ENCODE measurements around the gene SLC22A13.
"Not testable (repeated sequence)": the region's sequence is repeated elsewhere in the genome, so short reads cannot be mapped to it uniquely, and the experiment has no call there.

The SLC22A13 gene

DNA sequence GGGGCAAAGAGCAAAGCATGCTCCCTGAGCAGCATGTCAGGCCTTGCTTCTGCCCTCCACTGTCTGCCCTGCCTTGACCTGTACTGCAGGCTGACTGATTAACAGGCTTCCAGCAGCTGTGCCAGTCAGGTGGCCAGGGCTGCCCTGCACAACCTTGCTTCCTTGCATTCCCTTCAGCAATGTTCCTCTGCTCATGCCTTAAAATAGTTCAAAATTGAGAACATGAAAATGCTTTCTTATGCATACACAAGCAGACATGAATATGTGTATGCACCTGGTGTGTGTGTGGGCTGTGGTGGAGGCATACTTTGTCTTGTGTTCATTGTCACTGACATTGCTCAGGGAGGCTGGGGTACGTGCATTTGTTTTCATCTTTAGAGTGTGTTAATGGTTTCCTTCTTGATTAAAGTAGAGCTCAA is 1.2 kb upstream of the SLC22A13 start:
- no peak for DNase-seq (ENCODE audit: low read depth)

DNA sequence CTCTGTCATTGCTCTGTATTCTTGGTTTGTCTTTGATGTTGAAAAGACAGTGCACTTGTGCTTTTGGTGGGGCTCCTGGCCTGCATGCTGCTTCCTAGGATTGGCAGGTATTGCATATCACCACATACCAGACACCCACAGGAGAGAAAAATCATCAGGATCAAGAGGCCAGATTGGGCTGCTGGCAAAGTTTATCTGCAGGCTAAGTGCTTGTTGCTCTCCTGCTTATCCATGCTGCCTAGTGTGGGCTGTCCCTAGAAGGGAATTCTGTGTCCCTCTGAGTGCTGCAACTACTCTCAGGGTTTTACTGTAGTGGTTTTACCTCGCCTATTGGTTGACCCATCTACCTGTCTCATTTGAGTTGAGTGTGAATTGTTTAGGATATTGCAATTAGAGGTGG is 833 bp upstream of the SLC22A13 start:
- no peak for DNase-seq (ENCODE audit: low read depth)

DNA sequence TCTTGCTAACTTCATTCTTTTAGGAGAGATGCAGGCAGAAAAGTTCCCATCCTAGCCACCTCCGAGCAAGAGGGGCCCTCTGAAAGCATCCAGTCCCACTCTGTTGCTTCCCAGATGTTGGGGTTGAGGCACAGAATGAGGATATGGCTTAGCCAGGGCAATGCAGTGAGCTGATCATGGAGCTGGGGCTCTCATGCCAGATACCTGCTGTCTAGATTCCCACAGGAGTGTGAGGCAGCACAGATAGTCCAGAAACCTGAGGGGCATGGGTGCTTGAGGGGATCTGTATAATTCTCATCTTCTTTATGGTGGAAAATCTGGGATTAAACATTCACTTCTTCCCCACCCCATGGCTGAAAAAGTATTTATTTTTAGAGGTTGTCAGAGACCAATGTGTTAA is 1.2 kb downstream of the SLC22A13 start:
- DNase-seq (ENCODE audit: low read depth) = no peak

DNA sequence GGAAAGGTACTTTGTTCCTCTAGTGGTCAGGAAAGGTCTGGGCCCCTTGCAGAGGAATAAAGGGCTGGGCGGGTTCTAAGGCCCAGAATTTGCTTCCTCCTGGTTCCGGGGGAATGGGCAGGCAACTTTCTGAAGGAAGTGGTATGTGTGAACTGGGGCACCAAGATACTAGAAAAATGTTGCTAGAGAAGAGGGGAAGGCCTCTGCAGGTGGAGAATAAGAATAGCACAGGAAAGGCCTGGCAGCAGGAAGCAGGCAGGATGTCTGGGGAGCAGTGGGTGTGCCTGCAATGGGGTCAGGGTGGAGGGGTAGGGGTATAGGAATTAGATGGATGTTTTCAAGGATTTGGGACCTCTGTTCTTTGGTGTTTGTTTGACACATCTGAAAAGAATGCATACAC is 2.0 kb downstream of the SLC22A13 start:
- no peak for DNase-seq (ENCODE audit: low read depth)

DNA sequence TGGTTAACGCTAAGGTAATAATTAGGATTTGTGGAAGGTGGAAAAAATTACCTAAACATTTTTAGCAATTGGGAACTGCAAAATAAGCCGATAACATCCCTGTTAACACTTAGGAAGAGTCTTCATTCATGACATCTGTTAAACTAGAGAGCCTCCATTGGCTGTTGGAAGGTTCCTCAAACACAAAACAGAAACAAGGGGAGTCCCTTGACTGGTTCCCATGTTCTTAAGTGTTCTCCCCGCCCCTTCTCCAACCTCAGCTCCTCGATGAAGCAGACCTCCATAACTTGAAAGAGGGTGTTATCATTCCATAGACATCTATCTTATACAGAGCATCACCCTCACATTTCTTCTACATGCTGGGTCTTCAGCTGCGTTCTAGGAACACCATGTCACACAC is 2.5 kb downstream of the SLC22A13 start:
- no peak for DNase-seq (ENCODE audit: low read depth)

DNA sequence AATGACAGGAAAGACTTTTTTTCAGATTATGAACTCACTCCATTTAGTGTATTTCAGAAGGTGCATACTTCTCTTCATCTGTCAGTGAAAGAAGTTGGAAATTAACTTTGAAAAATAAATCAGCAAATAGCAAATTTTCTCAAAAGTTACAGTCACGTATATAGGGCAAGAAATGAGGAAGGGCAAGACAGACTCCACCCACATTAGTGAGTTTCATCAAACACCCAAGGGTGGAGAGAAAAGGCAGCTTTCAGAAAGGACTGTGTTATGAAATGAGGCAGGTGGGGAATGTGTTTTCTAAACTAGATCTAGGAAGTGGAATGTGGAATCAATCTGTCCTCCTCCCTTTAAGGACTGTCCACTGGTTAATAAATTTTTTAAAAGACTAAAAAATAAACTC is 2.9 kb downstream of the SLC22A13 start:
- DNase-seq (ENCODE audit: low read depth) = no peak

DNA sequence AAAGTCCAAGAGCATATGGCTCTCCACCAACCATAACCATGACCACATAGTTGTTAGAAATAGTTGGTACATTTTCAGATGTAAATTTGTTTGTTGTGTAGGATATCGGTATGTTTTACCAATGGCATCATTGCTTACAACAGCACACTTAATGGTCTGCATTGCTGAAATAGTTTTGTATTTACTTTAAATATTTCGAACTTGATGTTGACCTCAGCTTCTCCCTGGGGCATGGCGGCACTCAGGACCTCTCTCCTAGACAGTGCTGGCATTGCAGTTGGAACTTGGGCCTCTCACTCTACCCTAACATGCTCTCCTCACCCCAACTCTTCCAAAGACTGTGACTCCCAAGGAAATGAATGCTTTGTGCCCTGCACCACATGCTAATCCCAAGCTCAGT is 5.0 kb downstream of the SLC22A13 start:
- no peak for DNase-seq (ENCODE audit: low read depth)

DNA sequence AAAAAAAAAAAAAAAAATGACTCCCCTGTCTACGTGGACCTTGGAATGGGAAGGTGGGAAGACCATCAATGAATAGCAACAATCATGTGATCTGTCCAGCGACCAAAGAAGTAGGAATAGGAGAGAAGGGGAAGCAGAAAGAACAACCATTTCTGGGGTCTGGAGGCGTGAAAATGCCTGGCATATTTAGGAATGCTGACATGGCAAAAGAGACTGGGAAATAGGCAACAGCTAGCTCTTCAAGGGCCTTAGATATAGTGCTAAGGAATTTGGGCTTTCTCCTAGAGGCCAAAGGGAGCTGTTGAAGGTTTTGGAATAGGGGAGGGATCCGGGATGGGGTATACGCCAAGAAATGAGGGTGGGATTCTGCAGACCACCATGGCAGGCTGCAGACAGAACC is 5.9 kb downstream of the SLC22A13 start:
- no peak for DNase-seq (ENCODE audit: low read depth)

DNA sequence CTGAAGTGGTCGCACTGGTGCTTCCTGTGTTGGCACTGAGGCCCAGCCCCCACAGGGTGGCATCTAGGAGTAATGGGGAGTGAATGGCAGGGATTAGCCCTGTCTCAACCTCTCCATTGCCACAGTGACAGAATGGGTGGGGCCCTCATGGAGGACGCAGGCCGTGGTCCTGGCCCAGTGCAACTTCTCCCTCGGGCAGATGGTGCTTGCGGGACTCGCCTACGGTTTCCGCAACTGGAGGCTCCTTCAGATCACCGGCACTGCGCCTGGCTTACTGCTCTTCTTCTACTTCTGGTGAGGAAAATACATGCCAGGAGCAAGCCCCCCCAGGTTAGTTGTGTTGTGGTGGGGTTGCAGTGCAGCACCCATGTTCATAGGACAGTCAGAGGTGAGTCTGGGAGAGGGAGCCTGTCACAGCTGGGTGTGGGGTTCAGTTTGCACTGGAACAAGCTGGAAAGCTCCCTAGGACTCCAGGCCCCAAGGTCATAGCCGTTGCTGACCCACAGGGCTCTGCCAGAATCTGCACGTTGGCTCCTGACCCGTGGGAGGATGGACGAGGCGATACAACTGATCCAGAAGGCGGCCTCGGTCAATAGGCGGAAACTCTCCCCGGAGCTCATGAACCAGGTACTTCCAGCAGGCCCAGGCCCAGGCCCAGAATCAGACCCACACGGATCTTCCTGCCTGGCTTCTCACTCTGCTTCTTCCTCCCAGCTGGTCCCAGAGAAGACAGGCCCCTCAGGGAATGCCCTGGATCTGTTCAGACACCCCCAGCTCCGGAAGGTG is 9.4 kb downstream of the SLC22A13 start:
- DNase-seq (ENCODE audit: low read depth) = no peak

DNA sequence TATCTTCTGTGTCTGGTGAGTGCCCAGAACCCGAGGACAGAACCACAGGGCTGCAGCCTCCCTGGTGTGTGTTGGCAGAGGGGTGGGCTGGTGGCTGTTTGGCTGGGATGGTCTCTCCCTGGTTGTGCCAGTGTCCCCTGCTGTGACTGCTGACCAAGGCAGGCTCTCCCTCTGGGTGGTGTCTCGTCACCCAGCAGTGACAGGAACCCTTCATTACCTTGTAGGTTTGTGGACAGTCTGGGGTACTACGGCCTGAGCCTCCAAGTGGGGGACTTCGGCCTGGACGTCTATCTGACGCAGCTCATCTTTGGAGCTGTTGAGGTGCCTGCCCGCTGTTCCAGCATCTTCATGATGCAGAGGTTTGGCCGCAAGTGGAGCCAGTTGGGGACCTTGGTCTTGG is 10.0 kb downstream of the SLC22A13 start:
- no peak for DNase-seq (ENCODE audit: low read depth)

DNA sequence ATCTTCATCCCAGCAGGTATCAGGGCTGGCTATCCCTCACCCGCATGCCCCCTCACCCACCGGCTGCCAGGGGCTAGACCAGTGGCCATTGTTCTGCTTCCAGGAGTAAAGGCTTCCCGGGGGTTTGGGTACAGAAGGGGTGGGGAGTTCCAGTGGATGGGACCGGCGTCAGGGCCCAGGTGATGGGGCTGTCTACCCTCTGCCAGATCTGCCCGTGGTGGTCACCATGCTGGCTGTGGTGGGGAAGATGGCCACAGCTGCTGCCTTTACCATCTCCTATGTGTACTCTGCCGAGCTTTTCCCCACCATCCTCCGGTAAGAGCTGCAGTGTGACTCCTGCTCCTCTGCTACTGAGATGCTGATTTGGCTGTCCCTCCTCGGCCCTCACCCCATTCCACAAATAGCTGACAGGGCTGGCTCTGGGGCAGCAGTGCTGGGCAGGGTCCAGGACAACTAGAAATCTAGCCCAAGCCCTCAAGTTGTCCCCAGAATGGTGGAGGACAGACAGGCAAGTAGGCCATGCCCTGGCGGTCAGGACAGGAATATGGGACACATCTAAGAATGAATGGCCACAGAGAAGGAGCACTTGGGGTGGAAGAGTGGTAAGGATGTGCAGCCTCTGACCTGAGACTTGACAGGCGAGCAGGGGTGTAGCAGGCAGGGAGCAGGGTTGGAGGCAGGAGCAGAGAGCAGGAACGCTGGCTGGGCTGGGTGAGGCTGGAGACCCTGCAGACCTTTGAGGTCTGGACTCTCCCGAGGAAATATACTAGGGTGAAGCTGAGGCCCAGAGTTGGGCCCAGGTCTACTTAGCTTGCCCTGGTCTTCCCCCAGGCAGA is 10.7 kb downstream of the SLC22A13 start:
- no peak for DNase-seq (ENCODE audit: low read depth)

DNA sequence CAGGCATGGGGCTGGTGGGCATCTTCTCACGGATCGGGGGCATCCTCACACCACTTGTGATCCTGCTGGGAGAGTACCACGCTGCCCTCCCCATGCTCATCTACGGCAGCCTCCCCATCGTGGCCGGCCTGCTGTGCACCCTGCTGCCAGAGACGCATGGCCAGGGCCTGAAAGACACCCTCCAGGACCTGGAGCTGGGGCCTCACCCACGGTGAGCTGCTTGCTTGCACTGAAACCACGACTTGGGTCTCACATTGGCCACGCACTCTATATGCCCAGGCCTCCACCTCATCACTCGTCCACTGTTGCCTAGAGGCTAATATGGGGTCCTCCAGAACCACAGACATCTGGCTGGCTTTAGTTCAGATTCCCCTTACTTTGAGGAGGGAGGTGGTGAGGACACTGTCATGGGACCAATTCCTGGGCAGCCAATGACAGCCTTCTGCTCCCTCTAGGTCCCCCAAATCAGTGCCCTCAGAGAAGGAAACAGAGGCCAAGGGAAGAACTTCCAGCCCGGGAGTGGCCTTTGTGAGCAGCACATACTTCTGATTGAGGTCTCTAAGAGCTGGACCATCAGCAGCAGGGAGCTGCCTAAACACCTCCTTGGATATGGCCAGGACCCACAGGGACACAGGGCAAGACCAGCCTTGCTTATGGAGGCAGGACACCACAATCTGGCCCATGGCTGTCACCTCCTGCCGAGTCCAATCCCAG is 11.5 kb downstream of the SLC22A13 start:
- DNase-seq (ENCODE audit: low read depth) = no peak

DNA sequence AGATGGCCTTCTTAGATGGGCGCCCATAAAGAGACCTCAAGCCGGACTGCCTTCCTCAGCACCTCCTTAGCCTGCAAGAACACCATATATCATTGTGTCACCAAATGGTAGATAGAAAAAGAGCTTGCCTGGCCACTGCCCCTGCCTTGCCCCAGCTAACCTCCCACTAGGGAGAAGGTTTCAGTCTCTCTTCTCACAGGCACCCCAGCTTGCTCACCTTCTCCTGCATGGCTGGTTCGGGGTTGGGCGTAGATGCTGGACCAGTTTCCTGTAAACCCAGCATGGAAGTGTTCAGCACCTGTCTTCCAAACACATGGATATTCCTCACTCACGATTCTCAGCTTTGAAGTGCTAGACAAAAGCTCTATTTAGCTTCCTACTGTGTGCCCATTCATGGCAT is 13.2 kb downstream of the SLC22A13 start:
- DNase-seq (ENCODE audit: low read depth) = no peak

DNA sequence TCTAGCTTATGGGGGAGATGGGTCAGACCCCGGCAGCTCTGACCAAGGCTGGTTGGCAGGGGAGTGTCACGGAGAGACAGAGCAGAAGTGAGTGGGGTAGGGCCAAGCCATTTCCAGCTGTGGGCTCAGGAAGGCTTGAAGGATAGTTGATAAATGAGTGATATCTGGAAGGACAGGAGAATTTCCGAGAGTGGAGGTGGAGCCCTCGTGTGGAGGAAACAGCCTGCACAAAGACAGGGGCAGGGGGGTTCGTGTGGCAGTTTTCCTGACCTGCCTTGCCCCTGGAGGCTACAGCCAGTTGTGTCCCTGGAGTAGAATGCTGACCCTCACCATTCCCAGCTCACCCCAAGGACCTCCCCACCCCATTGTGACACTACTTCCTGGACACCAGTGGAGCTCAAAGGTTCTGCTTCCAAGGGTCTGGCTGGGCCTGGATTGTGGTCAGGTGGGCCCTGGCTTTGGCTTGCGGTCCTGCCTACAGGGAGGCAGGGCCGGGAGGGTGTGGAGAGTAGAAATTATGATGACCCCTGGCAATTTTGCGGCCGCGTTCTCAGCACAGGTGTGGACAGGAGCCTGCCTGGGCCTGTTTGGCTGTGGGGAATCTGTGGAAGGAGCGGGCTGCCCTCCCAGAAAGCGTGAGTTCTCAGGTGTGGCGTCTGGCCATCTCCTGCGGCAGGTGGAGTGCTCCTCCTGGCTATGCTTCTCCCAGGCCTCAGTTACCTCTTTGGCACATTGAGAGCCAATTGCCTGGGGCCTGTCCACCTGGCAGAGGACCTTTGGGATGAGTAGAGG is 16.5 kb downstream of the SLC22A13 start, which contains the start of gene SLC22A14:
Gene SLC22A14, plus strand, starts transcription at position 400 of the 792 bp plus-strand sequence. CDS start 23,733 bp downstream, outside the sequence.
- DNase-seq (ENCODE audit: low read depth) = no peak

DNA sequence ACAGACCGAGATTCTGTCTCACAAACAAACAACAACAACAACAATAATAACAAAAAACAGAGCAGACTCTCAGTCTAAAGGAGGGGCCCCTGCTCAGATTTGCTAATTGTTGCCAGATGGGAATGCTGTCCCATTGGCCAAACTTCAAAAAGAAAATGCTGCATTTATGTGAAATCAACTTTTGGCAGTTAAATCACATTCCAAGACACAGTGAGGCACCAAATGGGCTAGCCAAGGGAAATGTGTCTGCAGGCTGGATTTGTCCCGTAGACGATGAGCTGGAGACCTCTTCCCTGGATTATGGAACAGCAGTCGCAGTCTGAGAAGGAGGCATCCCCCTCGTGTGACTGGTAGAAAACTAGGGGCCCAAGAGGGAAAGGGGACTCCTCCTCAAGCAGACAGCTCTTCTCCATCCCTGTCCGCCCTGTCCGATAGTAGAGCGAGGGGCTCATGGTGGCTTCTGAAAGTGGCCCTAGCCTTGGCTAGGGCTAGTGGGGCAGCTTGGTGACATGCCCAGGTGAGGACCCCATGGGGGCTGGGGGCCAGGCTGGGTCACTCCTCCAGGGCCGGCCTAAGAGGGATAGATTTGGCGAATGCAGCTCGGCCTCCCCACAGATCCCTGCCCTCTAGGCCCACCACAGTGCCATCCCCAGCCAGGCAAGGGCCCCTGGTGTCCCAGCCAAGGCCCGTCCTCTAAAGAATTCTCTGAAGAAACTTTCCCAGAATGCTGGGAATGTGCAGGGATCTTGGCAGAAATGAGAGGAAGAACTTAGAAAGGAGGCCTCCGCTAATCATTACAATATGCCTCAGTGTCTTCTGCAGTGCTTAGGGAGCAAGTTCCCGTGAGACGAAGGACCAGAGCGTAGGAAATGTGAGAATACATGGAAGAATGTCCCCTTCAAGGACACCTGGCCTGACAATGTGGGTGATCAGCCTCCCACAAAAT is 18.5 kb downstream of the SLC22A13 start:
- DNase-seq (ENCODE audit: low read depth) = peak; percentile 15

DNA sequence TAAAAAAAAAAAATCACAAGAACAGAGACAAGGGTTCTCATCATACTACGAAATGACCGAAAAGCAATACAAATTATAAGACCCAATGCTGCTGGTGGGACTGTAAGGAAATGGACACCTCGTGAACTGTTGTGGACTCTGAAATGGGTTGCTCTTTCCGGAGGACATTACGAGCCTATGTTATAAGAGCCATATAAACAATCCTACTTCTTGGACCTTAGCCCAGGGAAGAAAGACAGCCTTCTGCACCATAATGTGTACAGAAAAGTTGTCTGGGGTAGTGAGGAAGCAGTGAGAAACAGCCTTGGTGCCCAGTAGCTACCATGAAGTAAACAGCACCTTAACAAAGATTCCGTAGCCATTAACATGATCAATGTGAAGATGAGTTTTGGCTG is 19.1 kb downstream of the SLC22A13 start:
- no peak for DNase-seq (ENCODE audit: low read depth)

DNA sequence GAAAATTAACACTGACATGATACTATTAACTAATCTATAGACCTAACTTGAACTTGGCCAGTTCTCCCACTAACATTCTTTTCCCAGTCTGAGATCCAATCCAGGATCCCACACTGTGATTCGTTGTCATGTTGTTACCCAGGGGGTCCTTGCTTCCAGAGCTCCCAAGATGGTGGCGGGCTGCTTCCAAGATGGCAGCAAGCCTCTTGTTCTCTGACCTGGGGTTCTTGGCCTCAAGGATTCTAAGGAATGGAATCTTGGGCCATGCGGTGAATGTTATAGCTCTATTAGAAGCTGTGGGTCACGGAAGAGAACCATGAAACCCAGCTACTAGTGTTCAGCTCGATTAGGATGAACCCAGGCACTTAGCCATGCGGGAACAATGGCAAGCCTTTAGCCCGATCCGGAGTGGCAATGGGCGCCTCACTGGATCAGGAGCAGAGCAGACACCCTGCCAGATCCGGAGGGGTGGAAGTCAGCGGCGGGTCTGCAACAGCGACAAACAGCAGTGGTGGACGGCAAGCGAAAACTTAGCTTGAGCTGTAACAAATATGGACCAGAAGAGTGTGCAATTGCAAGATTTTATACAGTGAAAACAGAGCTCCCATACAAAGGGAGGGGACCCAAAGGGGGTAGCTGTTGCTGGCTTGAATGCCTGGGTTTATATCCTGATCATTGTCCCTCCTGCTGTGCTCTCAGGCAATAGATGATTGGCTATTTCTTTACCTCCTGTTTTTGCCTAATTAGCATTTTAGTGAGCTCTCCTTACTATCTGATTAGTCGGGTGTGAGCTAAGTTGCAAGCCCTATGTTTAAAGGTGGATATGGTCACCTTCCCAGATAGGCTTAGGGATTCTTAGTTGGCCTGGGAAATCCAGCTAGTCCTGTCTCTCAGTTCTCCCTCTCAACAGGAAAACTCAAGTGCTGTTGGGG is 23.9 kb downstream of the SLC22A13 start:
- not testable (repeated sequence) for DNase-seq (ENCODE audit: low read depth)

DNA sequence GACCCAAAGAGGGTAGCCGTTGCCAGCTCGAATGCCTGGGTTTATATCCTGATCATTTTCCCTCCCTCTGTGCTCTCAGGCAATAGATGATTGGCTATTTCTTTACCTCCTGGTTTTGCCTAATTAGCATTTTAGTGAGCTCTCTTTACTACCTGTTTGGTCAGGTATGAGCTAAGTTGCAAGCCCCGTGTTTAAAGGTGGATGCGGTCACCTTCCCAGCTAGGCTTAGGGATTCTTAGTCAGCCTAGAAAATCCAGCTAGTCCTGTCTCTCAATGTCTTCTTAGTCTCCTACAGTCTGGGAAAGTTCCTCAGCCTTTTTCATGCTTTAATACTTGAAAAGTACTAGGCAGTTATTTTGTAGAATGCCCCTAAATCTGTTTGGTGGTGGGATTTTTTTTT is 31.4 kb downstream of the SLC22A13 start:
- DNase-seq (ENCODE audit: low read depth) = not testable (repeated sequence)

DNA sequence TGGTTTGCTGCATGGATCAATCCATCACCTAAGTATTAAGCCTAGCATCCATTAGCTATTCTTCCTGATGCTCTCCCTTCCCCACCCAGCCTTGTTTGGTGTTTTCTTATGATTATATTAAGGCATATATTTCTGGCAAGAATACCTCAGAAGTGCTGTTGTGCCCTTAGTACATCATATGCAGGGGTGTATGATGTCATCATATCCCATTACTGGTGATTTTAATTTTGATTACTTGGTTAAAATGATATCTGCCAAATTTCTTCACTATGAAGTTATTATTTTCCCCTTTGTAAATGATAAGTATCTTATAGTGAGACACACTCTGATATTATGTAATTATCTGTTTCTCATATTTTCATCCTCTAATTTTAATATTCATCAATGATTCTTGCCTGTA is 31.9 kb downstream of the SLC22A13 start:
- DNase-seq (ENCODE audit: low read depth) = no peak

Data from HS-5 (cell line).